GM12878 (cell line): ENCODE data around the gene BTBD9. TPM values are rescaled to one million over a fixed set of nuclear protein-coding genes. Genes with fewer than 3 reads are reported as not detected.

ENCODE experiments used
- ATAC-seq: fragments of 200-7000 bp; cut with Tn5 transposase; 3 replicates; pipeline ENCODE4 v1.9.1; 2020; ENCODE audit warnings: mild to moderate bottlenecking, moderate library complexity
- BruUV-seq: library from RNA; stranded (reverse); fragments of 400-500 nt; replicated peaks from 2 replicates; lab custom pipeline; 2021; lab: Mats Ljungman, UMichigan
- CTCF ChIA-PET: fragments of 300-600 bp; sonication (Branson Sonifier 250); formaldehyde crosslinking; extraction: SDS; loops from one replicate; lab custom pipeline; 2021; ENCODE audit warnings: inconsistent platforms; lab: Yijun Ruan, JAX
- POLR2A ChIA-PET: fragments of 350-600 bp; formaldehyde crosslinking; extraction: SDS; loops from one replicate; lab custom pipeline; 2021; ENCODE audit warnings: inconsistent platforms; lab: Charles Lee
- RAD21 ChIA-PET: fragments of 300-600 bp; sonication (Branson Sonifier 250); formaldehyde crosslinking; loops from one replicate; lab custom pipeline; 2023; ENCODE audit warnings: antibody characterized with exemption; ENCODE audit not compliant: unreplicated experiment; lab: Charles Lee
- SMC1A ChIA-PET: fragments of 300-600 bp; sonication (Branson Sonifier 250); formaldehyde crosslinking; loops from one replicate; lab custom pipeline; 2023; ENCODE audit not compliant: unreplicated experiment, uncharacterized antibody; lab: Charles Lee
- DNase-seq: peaks from one replicate; pipeline ENCODE4 v3.0.0-alpha.2; 2011; ENCODE audit warnings: low read depth, low spot score
- FAIRE-seq: peaks from 3 replicates; lab custom pipeline; 2011; peaks lifted over from hg19 to GRCh38; lab: Jason Lieb, UNC
- H2AFZ ChIP-seq: 2 replicates; pipeline ENCODE4 v1.6.0; 2011; ENCODE audit warnings: low read depth, low read length, control low read depth; ENCODE audit not compliant: control insufficient read depth
- H3K27ac ChIP-seq: 2 replicates; pipeline ENCODE4 v1.5.1; 2011; ENCODE audit warnings: control low read depth; ENCODE audit not compliant: control insufficient read depth, insufficient read depth
- H3K27me3 ChIP-seq, 2 experiments: replicated peaks in 1 of 2; 2 replicates each; pipeline versions ENCODE4 v1.6.0 to v1.6.1; 2011; ENCODE audit warnings: low read length in 1 of 2; ENCODE audit not compliant: control insufficient read depth in 2 of 2, insufficient read depth in 2 of 2
- H3K36me3 ChIP-seq, 2 experiments: 2 replicates each; pipeline ENCODE4 v1.5.1; 2011; ENCODE audit warnings: low read length in 1 of 2; ENCODE audit not compliant: control insufficient read depth in 2 of 2, insufficient read depth in 2 of 2
- H3K4me1 ChIP-seq: 2 replicates; pipeline ENCODE4 v1.6.1; 2011; ENCODE audit warnings: mild to moderate bottlenecking, low read length, moderate library complexity, mixed read lengths; ENCODE audit not compliant: control insufficient read depth, insufficient read depth
- H3K4me2 ChIP-seq: 2 replicates; pipeline ENCODE4 v1.6.0; 2011; ENCODE audit warnings: control low read depth; ENCODE audit not compliant: control insufficient read depth, insufficient read depth
- H3K4me3 ChIP-seq: fragments of 200-600 bp; sonication (generic); 2 replicates; pipeline ENCODE4 v1.5.1; 2016
- H3K79me2 ChIP-seq: 2 replicates; pipeline ENCODE4 v1.6.0; 2011; ENCODE audit warnings: low read length; ENCODE audit not compliant: control insufficient read depth, insufficient read depth
- H3K9ac ChIP-seq: 2 replicates; pipeline ENCODE4 v1.8.0; 2011; ENCODE audit warnings: low read length, control low read depth, mixed read lengths; ENCODE audit not compliant: control insufficient read depth, insufficient read depth
- H3K9me3 ChIP-seq: replicated peaks from 3 replicates; pipeline ENCODE4 v1.5.1; 2011; ENCODE audit warnings: mild to moderate bottlenecking, low read length; ENCODE audit not compliant: control insufficient read depth, insufficient read depth
- H4K20me1 ChIP-seq: 2 replicates; pipeline ENCODE4 v1.6.0; 2011; ENCODE audit not compliant: control insufficient read depth, insufficient read depth
- ASH2L ChIP-seq: fragments of 300-600, 200-600 bp; sonication (generic); IDR thresholded peaks from 2 replicates; pipeline ENCODE4 v1.6.1; 2017; ENCODE audit warnings: low read depth, mild to moderate bottlenecking, borderline replicate concordance
- BCLAF1 ChIP-seq: fragments of 450-650 bp; IDR thresholded peaks from 2 replicates; pipeline ENCODE4 v1.6.1; 2017; ENCODE audit warnings: antibody characterized with exemption, mild to moderate bottlenecking, moderate library complexity
- EED ChIP-seq: sonication (generic); IDR thresholded peaks from 2 replicates; pipeline ENCODE4 v1.6.1; 2016; ENCODE audit warnings: antibody characterized with exemption, low read depth
- ETV6 ChIP-seq, 2 experiments: fragments of 450-650 bp in 1 of 2; IDR thresholded peaks in 1 of 2; conservative IDR thresholded peaks in 1 of 2; 2 replicates each; pipeline ENCODE4 v1.6.1; 2014; ENCODE audit warnings: antibody characterized with exemption in 1 of 2, borderline replicate concordance in 1 of 2, low read depth in 1 of 2, mild to moderate bottlenecking in 1 of 2, moderate library complexity in 1 of 2
- IKZF2 ChIP-seq, 2 experiments: fragments of 450-650 bp; IDR thresholded peaks; 2 replicates each; pipeline ENCODE4 v1.6.1; 2017; ENCODE audit warnings: mild to moderate bottlenecking in 2 of 2, moderate library complexity in 2 of 2
- JUNB ChIP-seq: IDR thresholded peaks from 2 replicates; pipeline ENCODE4 v1.6.1; 2016; ENCODE audit warnings: antibody characterized with exemption, mild to moderate bottlenecking
- MEF2A ChIP-seq: IDR thresholded peaks from 2 replicates; pipeline ENCODE4 v1.6.1; 2011; ENCODE audit warnings: low read depth, mild to moderate bottlenecking, low read length, moderate library complexity; ENCODE audit not compliant: insufficient read depth
- MTA2 ChIP-seq: fragments of 450-650 bp; IDR thresholded peaks from 2 replicates; pipeline ENCODE4 v1.6.1; 2016; ENCODE audit warnings: low read depth, mild to moderate bottlenecking, moderate library complexity
- RFX5 ChIP-seq: IDR thresholded peaks from 2 replicates; pipeline ENCODE4 v1.6.1; 2011; ENCODE audit warnings: low read depth, low read length, improper control_type of control experiment
- WGBS: methylation state at CpG from one replicate; pipeline ENCODE4 v1.1.6; 2016; ENCODE audit warnings: low lambda C conversion rate; ENCODE audit not compliant: insufficient replicate concordance, insufficient coverage; ENCODE audit errors: missing lambda C conversion rate; 5-methylcytosine and 5-hydroxymethylcytosine counted together
- in situ Hi-C: fragments of 300-500 bp; cut with MboI; formaldehyde crosslinking; loops from 9 replicates; pipeline ENCODE4 v1.14.3; 2018; ENCODE audit warnings: mixed read lengths
- intact Hi-C: fragments of 100-400 bp; cut with micrococcal nuclease; formaldehyde crosslinking; loops from one replicate; pipeline ENCODE4 v1.14.2; 2022; ENCODE audit not compliant: unreplicated experiment
- polyA plus RNA-seq, 11 experiments: library from polyadenylated mRNA; depleted of rRNA in 4 of 11; unstranded in 6 of 11; stranded (reverse) in 5 of 11; fragments of >200 nt; fragmentation: Nextera tagmentation in 4 of 11; fragmentation: Illumina TruSeq in 1 of 11; extraction: Ambion mirVana in 4 of 11; extraction: Trizol in 1 of 11; gene quantifications; 1 replicate in 1 of 11; 2 replicates in 10 of 11; pipeline versions ENCODE4 v1.2.1 to v1.2.3, GENCODE V29; 2011 to 2016; ENCODE audit warnings: inconsistent platforms in 2 of 11, missing spikeins in 2 of 11, low read depth in 1 of 11
- total RNA-seq, 4 experiments: library from RNA; depleted of rRNA in 3 of 4; stranded (reverse); fragments of >200 nt in 3 of 4; fragmentation: Illumina TruSeq in 1 of 4; extraction: Trizol in 1 of 4; gene quantifications; 2 replicates each; pipeline versions ENCODE4 v1.2.1 to v1.2.3, GENCODE V29; 2013 to 2021

The BTBD9 gene
- total and polyA plus RNA-seq, 10 of the 15 experiments (the other 5 are each of a cell fraction or from before 2014, with no cell fraction given) = 0.22 to 8.6 (median 4.6) TPM

- SMC1A ChIA-PET = no interaction called here
- H3K27me3 ChIP-seq = no peaks in the 10 kb centered on the region
- H3K4me1 ChIP-seq = peaks cover 29% of the 10 kb centered on the region
- no TSS peak for BruUV-seq
- no peaks in the 10 kb centered on the region; the same call in 2 of the 3 replicates for H3K9me3 ChIP-seq
- H3K27ac ChIP-seq = peak overlapping the region; percentile 47; the same call in 1 of the 2 replicates
- intact Hi-C loops (loop anchor here (10.0 kb wide), 2 partner anchors 643 to 983 kb away; partner anchors contain the start of gene MDGA1), in situ Hi-C loops (no loop called here)
- no peak overlapping the region for H3K9ac ChIP-seq
- RAD21 ChIA-PET = interaction anchor here (0.5 to 2.1 kb wide), 2 partner anchors 10 to 695 kb away, joined by 3 to 4 read pairs; no protein-coding TSS in a partner anchor
- CTCF ChIA-PET = interaction anchor here (1.4 to 2.1 kb wide), 3 partner anchors 8 to 95 kb away, joined by 4 to 5 read pairs (median 4); no protein-coding TSS in a partner anchor
- POLR2A ChIA-PET = interaction anchor here (0.8 kb wide), 1 partner anchor 10 kb away, joined by 3 read pairs; no protein-coding TSS in a partner anchor
- H3K4me2 ChIP-seq = no peak overlapping the region
- ATAC-seq = no peak
- 80% methylated on average over 7 of the region's 7 CpGs for WGBS
- peaks cover 2 to 24% of the 10 kb centered on the region in 2 experiments; a peak in 3 of 4 replicates for H3K36me3 ChIP-seq
- no peak overlapping the region for H2AFZ ChIP-seq
- no peak for FAIRE-seq
- H4K20me1 ChIP-seq = no peaks in the 10 kb centered on the region
- TF ChIP-seq EED (no peak), ETV6 (conservative IDR thresholded peaks at IDR 0.05 in 1 of 2, IDR thresholded peaks at IDR 0.05 in 1 of 2; ENCODE audit: borderline replicate concordance in 1 of 2, low read depth in 1 of 2) (peak in 1 of 2 experiments; percentile 45; a peak in 1 of 4 replicates)
- no peak overlapping the region for H3K4me3 ChIP-seq
- no peak for DNase-seq
- no peaks in the 10 kb centered on the region for H3K79me2 ChIP-seq
These were observed 38.5 kb upstream of the BTBD9 start for GRCh38 chr6:38678178-38678760.

GRCh38 chr6:38676974-38677544 lies 37.3 kb upstream of the BTBD9 start:
- ATAC-seq = no peak; the same call in 2 of the 3 replicates
- no peaks in the 10 kb centered on the region for H4K20me1 ChIP-seq
- H3K27ac ChIP-seq = peak overlapping the region; percentile 57
- H2AFZ ChIP-seq = no peak overlapping the region
- no peaks in the 10 kb centered on the region for H3K27me3 ChIP-seq
- ChIA-PET RAD21 (interaction anchor here (1.0 to 2.1 kb wide), 2 partner anchors 11 to 106 kb away, joined by 4 read pairs; no protein-coding TSS in a partner anchor), CTCF (interaction anchor here (1.0 to 1.4 kb wide), 4 partner anchors 9 to 97 kb away, joined by 3 to 4 read pairs (median 4); no protein-coding TSS in a partner anchor), POLR2A (interaction anchor here (1.3 to 2.1 kb wide), 2 partner anchors 11 to 12 kb away, joined by 3 to 5 read pairs; no protein-coding TSS in a partner anchor), SMC1A (interaction anchor here (1.3 to 2.8 kb wide), 4 partner anchors 7 to 642 kb away, joined by 4 to 14 read pairs (median 8); no protein-coding TSS in a partner anchor)
- H3K4me3 ChIP-seq = no peak overlapping the region
- H3K4me2 ChIP-seq = peak overlapping the region; percentile 36
- no peaks in the 10 kb centered on the region for H3K79me2 ChIP-seq
- no TSS peak for BruUV-seq
- no peaks in the 10 kb centered on the region; the same call in 2 of the 3 replicates for H3K9me3 ChIP-seq
- peaks cover 32% of the 10 kb centered on the region for H3K4me1 ChIP-seq
- 0% methylated on average over 1 of the region's 1 CpG for WGBS
- in situ Hi-C loops = no loop called here
- peaks cover 2 to 18% of the 10 kb centered on the region in 2 experiments; a peak in 3 of 4 replicates for H3K36me3 ChIP-seq
- no peak for FAIRE-seq
- no peak overlapping the region for H3K9ac ChIP-seq
- intact Hi-C loops = loop anchor here (10.0 kb wide), 2 partner anchors 642 to 982 kb away; partner anchors contain the start of gene MDGA1
- no peak for DNase-seq
- no peak for TF ChIP-seq BCLAF1
- no peak for TF ChIP-seq MEF2A
- TF ChIP-seq ASH2L = no peak
- TF ChIP-seq IKZF2 (IDR thresholded peaks at IDR 0.05) = 0 out of 4 replicates have a peak, but pooled peaks of 1 of the 2 experiments have one; percentile 2
- TF ChIP-seq MTA2 = 0 out of 2 replicates have a peak, but pooled peaks have one; percentile 21
- peak; percentile 5; the same call in 1 of the 2 replicates for TF ChIP-seq JUNB
- no peak for TF ChIP-seq RFX5
